Measurements from ENCODE around the gene GOLIM4.
A peak's percentile ranks its signal among the peaks of the same experiment; 100 is the strongest.

DNA sequence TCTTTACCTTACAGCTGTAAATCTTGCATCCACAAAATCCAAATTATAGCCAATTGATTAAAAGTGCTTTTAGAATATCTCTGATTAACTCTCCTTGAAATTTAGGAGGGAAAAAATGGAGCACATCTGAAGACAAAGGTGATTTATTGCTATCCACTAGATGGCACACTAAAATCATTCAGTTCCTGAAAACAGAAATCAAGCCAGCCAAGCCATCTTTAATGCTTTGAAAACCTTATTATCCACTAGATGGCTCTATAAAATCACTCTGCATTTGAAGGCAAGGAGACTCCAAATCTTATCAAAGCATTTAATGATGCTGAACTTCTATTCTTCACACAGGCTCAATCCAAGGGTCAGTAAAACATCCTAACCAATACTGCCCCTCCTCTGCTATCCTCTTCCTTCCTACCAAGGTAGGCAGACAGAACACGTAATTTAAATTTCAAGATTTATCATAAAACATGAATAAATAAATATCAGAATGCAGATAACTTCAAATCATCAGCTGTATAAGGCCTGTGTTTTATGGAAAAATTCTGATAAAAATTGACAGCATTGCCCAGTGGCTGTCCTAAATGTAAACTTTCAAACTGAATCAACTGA is 48.4 kb downstream of the GOLIM4 start:
- TF ChIP-seq CTCF (IDR thresholded peaks at IDR 0.05; ENCODE audit: poor library complexity): peak; percentile 94
- no peak for TF ChIP-seq EZH2 (IDR thresholded peaks at IDR 0.05; ENCODE audit: borderline replicate concordance)
